ENCODE results near the gene IFT22. TPM values are rescaled to one million over a fixed set of nuclear protein-coding genes. Genes with fewer than 3 reads are reported as not detected.

IFT22 gene
- total and polyA plus RNA-seq, 2 of the 4 experiments (the other 2 are of a cell fraction), result 29.3 to 34.1 TPM

- Histone ChIP-seq H2AK9ac (replicated peaks; ENCODE audit: low read depth, low read length, poor library complexity) (no peak overlapping the region), H3K14ac (replicated peaks; ENCODE audit: low read depth, low read length) (no peak overlapping the region), H3K27me3 (ENCODE audit: control insufficient read depth, insufficient read depth, low read length) (peaks cover 54% of the 10 kb centered on the region), H2AK5ac (ENCODE audit: low read depth, low read length) (no peak overlapping the region), H4K20me1 (ENCODE audit: insufficient read depth, low read length) (no peaks in the 10 kb centered on the region), H3K23ac (ENCODE audit: low read depth, low read length) (no peak overlapping the region), H3K27ac (ENCODE audit: insufficient read depth, low read length) (no peak overlapping the region), H3K56ac (ENCODE audit: extremely low read depth, insufficient read depth, low read length) (no peak overlapping the region), H4K8ac (ENCODE audit: low read depth in 2 of 2, low read length in 2 of 2) (no peak overlapping the region), H2AFZ (replicated peaks; ENCODE audit: low read length, poor library complexity) (no peak overlapping the region), H3K4me2 (ENCODE audit: low read depth, low read length) (no peak overlapping the region), H3K9me1 (ENCODE audit: insufficient read depth, low read length) (no peaks in the 10 kb centered on the region), H4K5ac (ENCODE audit: low read depth, low read length) (no peak overlapping the region), H3K18ac (ENCODE audit: low read depth, low read length) (no peak overlapping the region), H2BK15ac (ENCODE audit: low read depth, low read length) (no peak overlapping the region), H2BK5ac (ENCODE audit: low read depth, low read length, poor library complexity, severe bottlenecking) (no peak overlapping the region), H3K79me1 (ENCODE audit: low read depth in 1 of 2, low read length in 2 of 2) (no peaks in the 10 kb centered on the region), H3K9me3 (ENCODE audit: control insufficient read depth, insufficient read depth, low read length) (peaks cover 3% of the 10 kb centered on the region), H3K4me1 (ENCODE audit: control insufficient read depth, insufficient read depth, low read length) (no peaks in the 10 kb centered on the region), H2BK120ac (ENCODE audit: low read depth, low read length) (no peak overlapping the region), H3K4ac (ENCODE audit: low read depth, low read length) (no peak overlapping the region), H3K9ac (ENCODE audit: low read depth, low read length) (no peak overlapping the region), H3K36me3 (ENCODE audit: control insufficient read depth, insufficient read depth, low read length) (no peaks in the 10 kb centered on the region), H4K91ac (ENCODE audit: insufficient read depth, low read depth, low read length) (no peak overlapping the region), H3K4me3 (ENCODE audit: insufficient read depth, low read depth, low read length) (no peak overlapping the region), H2BK20ac (ENCODE audit: low read depth, low read length) (no peak overlapping the region)
- ATAC-seq (ENCODE audit: low read depth) (no peak), DNase-seq (no peak)
- CTCF ChIA-PET, result no interaction called here
- in situ Hi-C loops (cut with MboI; ENCODE audit: low sequenced_read_pairs), result loop anchor here (10.0 to 25.0 kb wide), 2 partner anchors 394 to 1301 kb away; partner anchors contain the start of genes ACHE and AZGP1
- intact Hi-C loops (cut with micrococcal nuclease), result no loop called here
- POLR2A ChIA-PET (ENCODE audit: unreplicated experiment), result no interaction called here
- TF ChIP-seq, protein P1, sequence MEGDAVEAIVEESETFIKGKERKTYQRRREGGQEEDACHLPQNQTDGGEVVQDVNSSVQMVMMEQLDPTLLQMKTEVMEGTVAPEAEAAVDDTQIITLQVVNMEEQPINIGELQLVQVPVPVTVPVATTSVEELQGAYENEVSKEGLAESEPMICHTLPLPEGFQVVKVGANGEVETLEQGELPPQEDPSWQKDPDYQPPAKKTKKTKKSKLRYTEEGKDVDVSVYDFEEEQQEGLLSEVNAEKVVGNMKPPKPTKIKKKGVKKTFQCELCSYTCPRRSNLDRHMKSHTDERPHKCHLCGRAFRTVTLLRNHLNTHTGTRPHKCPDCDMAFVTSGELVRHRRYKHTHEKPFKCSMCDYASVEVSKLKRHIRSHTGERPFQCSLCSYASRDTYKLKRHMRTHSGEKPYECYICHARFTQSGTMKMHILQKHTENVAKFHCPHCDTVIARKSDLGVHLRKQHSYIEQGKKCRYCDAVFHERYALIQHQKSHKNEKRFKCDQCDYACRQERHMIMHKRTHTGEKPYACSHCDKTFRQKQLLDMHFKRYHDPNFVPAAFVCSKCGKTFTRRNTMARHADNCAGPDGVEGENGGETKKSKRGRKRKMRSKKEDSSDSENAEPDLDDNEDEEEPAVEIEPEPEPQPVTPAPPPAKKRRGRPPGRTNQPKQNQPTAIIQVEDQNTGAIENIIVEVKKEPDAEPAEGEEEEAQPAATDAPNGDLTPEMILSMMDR (conservative IDR thresholded peaks at IDR 0.05; ENCODE audit: low read depth, low read length), result no peak
- BruUV-seq (replicated peaks), result no TSS peak
- dilution Hi-C loops (cut with HindIII; ENCODE audit: low sequenced_read_pairs, unreplicated experiment), result no loop called here
- no CpG with 5 or more reads among the region's 3 CpGs for WGBS, 2 experiments (ENCODE audit: extremely low coverage in 2 of 2, insufficient read length in 1 of 2)
Measured at GRCh38 chr7:101288439-101288838, 33.2 kb downstream of the IFT22 start.
